ENCODE data around the gene MOB2.

GRCh38 chr11:1526785-1527184 is 40.2 kb upstream of the MOB2 start:
- TF ChIP-seq, protein P1, sequence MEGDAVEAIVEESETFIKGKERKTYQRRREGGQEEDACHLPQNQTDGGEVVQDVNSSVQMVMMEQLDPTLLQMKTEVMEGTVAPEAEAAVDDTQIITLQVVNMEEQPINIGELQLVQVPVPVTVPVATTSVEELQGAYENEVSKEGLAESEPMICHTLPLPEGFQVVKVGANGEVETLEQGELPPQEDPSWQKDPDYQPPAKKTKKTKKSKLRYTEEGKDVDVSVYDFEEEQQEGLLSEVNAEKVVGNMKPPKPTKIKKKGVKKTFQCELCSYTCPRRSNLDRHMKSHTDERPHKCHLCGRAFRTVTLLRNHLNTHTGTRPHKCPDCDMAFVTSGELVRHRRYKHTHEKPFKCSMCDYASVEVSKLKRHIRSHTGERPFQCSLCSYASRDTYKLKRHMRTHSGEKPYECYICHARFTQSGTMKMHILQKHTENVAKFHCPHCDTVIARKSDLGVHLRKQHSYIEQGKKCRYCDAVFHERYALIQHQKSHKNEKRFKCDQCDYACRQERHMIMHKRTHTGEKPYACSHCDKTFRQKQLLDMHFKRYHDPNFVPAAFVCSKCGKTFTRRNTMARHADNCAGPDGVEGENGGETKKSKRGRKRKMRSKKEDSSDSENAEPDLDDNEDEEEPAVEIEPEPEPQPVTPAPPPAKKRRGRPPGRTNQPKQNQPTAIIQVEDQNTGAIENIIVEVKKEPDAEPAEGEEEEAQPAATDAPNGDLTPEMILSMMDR (IDR thresholded peaks at IDR 0.05): no peak
- no peak for TF ChIP-seq POLR2A (IDR thresholded peaks at IDR 0.05)

Measured in Peyer's patch (tissue), 4 donors.